A549 (cell line): ENCODE results near the gene IL4.

Experiments
- MAZ ChIP-seq: fragments of 150-350 bp; IDR thresholded peaks from 2 replicates; pipeline ENCODE4 v1.6.1; 2014; ENCODE audit warnings: antibody characterized with exemption, low read depth, low read length, borderline replicate concordance
- REST ChIP-seq: fragments of 200-600 bp; sonication (generic); IDR thresholded peaks from 2 replicates; pipeline ENCODE4 v1.6.1; 2016; ENCODE audit warnings: antibody characterized with exemption, mild to moderate bottlenecking, moderate library complexity
- RNF2 ChIP-seq: fragments of 200-600 bp; sonication (generic); IDR thresholded peaks from 2 replicates; pipeline ENCODE4 v1.6.1; 2016; ENCODE audit warnings: low read depth, mild to moderate bottlenecking, antibody characterized with exemption, moderate library complexity, borderline replicate concordance
- ZNF302 ChIP-seq: fragments of 250-450 bp; sonication (Bioruptor Pico); IDR thresholded peaks from 2 replicates; pipeline ENCODE4 v1.9.0; 2021; ENCODE audit warnings: inconsistent platforms, mild to moderate bottlenecking, moderate library complexity

- TF ChIP-seq MAZ = no peak
- no peak for TF ChIP-seq RNF2
- no peak for TF ChIP-seq REST
- no peak for TF ChIP-seq ZNF302 (CRISPR knock-in tag)
Measured at GRCh38 chr5:132708645-132709044, 34.9 kb downstream of the IL4 start.
